Measurements from ENCODE around the gene ADAP2.

- TF ChIP-seq POLR2AphosphoS5 (IDR thresholded peaks at IDR 0.05; ENCODE audit: low read depth, low read length) (no peak), SIN3A (IDR thresholded peaks at IDR 0.05; ENCODE audit: borderline replicate concordance, insufficient read depth, low read length) (no peak)
- TF ChIP-seq, protein P1, sequence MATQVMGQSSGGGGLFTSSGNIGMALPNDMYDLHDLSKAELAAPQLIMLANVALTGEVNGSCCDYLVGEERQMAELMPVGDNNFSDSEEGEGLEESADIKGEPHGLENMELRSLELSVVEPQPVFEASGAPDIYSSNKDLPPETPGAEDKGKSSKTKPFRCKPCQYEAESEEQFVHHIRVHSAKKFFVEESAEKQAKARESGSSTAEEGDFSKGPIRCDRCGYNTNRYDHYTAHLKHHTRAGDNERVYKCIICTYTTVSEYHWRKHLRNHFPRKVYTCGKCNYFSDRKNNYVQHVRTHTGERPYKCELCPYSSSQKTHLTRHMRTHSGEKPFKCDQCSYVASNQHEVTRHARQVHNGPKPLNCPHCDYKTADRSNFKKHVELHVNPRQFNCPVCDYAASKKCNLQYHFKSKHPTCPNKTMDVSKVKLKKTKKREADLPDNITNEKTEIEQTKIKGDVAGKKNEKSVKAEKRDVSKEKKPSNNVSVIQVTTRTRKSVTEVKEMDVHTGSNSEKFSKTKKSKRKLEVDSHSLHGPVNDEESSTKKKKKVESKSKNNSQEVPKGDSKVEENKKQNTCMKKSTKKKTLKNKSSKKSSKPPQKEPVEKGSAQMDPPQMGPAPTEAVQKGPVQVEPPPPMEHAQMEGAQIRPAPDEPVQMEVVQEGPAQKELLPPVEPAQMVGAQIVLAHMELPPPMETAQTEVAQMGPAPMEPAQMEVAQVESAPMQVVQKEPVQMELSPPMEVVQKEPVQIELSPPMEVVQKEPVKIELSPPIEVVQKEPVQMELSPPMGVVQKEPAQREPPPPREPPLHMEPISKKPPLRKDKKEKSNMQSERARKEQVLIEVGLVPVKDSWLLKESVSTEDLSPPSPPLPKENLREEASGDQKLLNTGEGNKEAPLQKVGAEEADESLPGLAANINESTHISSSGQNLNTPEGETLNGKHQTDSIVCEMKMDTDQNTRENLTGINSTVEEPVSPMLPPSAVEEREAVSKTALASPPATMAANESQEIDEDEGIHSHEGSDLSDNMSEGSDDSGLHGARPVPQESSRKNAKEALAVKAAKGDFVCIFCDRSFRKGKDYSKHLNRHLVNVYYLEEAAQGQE (IDR thresholded peaks at IDR 0.05; ENCODE audit: insufficient read depth in 1 of 2, low read depth in 2 of 2, low read length in 2 of 2) = no peak
These were observed 31.1 kb downstream of the ADAP2 start for GRCh38 chr17:30952638-30953393.
